Umbilical cord (tissue), 2 donors: ENCODE data around the gene CNKSR1. TPM values are rescaled to one million over a fixed set of nuclear protein-coding genes. Genes with fewer than 3 reads are reported as not detected.

ENCODE experiments used
- DNase-seq: peaks from one replicate; pipeline ENCODE4 v3.0.0-alpha.2; 2015; ENCODE audit warnings: low spot score
- total RNA-seq: library from RNA; depleted of rRNA; stranded (reverse); fragments of >200 nt; gene quantifications from one replicate; pipeline ENCODE4 v1.2.3, GENCODE V29; 2014; ENCODE audit warnings: low replicate concordance; ENCODE audit not compliant: insufficient read depth

The CNKSR1 gene
- total RNA-seq, 1 donor from 2014 or later = not detected

GRCh38 chr1:26184086-26184485 lies 6.8 kb downstream of the CNKSR1 start:
- DNase-seq = no peak

- no peak for DNase-seq
Measured at GRCh38 chr1:26184883-26185282, 7.6 kb downstream of the CNKSR1 start.

- no peak for DNase-seq
Measured at GRCh38 chr1:26187882-26188281, 10.6 kb downstream of the CNKSR1 start.

- no peak for DNase-seq
Measured at GRCh38 chr1:26188477-26188876, 11.2 kb downstream of the CNKSR1 start.

DNA sequence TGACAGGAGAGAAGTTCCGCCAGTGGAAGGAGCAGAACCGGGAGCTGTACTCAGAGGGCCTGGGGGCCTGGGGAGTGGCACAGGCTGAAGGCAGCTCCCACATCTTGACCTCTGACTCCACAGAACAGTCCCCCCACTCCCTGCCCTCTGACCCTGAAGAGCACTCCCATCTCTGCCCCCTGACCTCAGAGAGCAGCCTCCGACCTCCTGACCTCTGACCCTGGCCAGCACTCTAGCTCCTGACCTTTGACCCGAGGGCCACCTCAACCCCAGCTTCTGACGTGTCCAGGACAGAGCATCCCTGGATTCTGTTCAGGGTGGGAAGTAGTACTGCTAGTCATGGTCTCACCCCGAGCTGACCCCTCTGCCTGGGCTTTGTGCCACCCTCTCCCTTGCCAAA lies 12.0 kb downstream of the CNKSR1 start:
- DNase-seq = no peak

- DNase-seq = no peak
Measured at GRCh38 chr1:26189751-26190275, 12.5 kb downstream of the CNKSR1 start.

DNA sequence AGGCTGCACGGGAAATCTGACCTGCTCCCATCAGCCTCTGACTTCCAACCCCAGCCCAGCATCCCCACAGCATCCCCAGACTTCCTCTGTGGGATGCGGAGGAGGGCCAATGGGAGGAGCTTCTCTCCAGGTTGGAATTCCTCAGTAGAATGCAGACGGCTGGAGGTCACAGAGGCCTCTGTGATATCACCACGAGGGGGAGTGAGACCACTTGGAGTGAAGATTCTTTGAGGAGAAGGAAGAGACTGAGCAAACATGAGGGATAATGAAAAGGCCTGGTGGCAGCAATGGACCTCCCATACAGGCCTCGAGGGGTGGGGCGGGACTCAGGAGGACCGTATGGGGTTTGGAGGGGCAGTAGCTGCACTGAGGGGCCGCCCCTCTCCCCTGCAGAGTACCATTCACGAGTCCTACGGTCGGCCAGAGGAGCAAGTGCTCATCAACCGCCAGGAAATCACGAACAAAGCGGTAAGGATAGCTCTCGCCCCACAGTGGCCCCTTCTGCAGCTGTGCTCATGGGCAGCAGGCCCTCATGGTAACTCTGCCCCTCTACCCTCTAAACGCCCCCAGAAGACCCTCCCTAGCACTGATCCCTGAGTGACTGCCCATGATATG lies 13.2 kb downstream of the CNKSR1 start, which contains the start of gene CATSPER4:
CATSPER4 (plus strand) TSS at position 230 of the 615 bp plus-strand sequence; CDS start at position 256, 26 bp downstream.
- DNase-seq = peak; percentile 41

DNA sequence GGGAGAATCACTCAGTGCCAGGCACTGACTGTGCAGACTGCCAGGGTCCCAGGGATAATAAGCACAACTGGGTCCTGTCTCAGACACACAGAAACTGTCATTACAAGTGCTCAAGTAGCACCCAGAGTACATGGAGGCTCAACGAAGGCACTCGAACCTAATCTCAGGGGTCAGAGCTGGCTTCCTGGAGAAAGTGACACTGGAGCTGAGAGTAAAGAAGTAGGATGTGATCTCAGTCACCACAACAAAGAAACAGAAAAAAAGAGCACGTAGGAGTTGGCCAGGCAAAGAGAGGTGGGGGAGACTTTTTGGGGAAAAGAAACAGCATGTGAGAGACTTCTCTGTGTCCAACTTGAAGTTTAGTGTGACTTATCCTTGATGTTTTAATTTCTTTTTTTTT lies 14.4 kb downstream of the CNKSR1 start:
- DNase-seq = no peak

DNA sequence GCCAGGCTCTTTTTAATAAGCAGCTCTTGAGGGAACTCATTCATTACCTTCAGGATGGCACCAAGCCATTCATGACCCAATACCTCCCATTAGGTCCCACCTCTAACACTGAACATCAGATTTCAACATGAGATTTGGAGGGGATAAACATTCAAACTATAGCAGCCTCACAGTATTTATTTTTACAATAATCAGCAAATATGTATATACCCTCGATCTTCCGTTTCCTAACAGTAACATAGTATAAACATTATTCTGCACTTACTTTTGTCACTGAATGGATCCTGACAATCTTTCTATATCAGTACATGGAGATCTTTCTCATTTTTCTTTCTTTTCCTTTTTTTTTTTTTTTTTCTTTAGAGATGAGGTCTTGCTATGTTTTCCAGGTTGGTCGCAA lies 18.5 kb downstream of the CNKSR1 start:
- no peak for DNase-seq

- no peak for DNase-seq
Measured at GRCh38 chr1:26197301-26197700, 20.0 kb downstream of the CNKSR1 start.

DNA sequence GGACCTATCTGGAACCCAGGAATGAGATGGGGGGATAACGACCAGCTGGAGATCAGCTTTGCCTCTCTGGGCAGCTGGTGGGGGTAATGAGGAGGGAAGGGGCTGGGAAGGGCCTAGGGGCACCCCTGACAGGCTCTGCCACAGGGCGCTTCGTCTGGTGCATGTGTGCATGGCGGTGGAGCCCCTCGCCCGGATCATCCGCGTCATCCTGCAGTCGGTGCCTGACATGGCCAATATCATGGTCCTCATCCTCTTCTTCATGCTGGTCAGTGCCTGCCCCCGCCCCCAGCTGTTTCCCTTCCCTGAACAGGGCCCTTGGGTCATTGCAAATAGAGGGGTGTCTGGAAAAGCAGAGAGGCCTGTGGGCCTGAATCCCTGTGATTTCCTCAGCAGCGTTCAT lies 20.5 kb downstream of the CNKSR1 start:
- DNase-seq = no peak

DNA sequence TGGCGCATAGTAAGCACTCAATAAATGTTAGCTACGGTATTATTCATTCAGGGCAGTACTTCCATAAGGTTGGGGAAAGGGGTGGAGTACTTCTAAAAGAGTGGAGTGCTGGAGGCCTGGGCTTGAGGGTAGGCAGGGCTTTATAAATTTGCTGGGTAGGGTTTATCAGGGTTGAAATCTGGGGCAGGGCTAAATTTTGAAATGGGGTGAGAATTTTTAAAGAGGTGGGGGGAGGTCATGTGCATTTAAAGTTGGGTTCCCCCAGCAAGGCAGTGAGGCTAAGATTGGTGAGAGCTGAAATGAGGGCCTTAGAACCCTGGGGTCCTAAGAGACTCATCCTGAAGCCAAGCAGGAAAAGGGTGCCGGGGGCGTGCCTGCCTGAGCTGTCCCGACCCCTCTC lies 23.1 kb downstream of the CNKSR1 start:
- no peak for DNase-seq

DNA sequence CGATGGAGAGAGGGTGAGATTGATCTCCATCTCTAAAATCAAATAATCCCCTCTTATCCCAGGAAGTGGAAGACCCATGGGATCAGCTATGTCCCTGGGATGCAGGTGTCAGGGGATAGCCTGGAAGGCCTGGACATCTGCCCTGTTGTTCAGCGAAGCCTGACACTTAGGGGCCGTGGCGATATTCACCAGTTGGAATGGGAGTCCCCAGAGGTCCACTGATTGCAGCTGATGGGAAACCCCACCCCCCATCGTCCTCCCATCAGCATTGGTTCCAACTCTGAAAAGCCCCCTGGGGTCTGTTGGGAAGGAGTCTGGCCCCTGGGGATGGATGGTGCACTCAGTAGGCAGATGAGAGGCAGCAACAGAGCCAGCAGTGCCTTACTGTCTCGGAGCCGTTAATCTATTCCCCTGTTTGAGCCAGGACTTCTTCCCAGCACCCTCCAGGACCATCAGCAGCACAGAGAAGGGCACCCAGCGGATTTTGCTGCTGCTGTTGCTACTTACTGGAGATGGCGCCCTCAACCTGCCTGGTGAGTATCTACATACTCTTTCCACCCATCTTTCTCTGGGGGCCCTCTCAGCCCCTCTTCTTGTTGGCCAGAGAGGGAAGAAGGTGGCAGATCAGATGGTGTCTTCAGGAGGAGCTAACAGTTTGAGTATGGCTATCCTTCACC lies 26.5 kb downstream of the CNKSR1 start:
- no peak for DNase-seq

GRCh38 chr1:26210147-26210870 lies 33.0 kb downstream of the CNKSR1 start:
- DNase-seq = no peak

DNA sequence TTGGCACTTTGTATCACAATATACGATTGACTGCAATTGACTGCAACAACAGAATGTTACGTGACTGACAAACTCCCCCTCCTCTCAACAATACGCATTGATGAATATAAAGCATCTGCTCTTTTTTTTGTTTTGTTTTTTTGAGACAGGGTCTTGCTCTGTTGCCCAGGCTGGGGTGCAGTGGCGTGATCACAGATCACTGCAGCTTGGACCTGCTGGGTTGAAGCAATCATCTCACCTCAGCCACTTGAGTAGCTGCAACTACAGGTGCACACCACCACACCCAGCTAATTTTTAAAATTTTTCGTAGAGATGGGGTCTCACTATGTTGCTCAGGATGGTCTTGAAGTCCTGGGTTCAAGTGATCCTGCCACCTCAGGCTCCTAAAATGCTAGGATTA lies 35.4 kb downstream of the CNKSR1 start:
- DNase-seq = no peak

DNA sequence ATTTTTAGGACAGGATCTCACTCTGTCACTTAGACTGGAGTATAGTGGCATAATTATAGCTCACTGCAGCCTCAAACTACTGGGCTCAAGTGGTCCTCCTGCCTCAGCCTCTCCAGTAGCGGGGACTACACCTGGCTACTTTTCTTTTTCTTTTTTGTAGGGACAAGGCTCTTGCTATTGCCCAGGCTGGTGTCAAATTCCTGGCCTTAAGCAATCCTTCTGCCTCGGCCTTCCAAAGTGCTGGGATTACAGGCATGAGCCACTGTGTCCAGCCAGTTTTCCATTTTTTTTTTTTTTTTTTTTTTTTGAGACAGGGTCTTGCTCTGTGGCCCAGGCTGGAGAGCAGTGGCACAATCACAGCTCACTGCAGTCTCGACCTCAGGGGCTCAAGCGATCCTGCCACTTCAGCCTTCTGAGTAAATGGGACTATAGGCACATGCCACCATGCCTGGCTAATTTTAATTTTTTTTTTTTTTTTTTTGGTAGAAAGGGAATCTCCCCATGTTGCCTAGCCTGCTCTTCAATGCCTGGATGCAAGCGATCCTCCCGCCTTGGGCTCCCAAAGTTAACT lies 36.1 kb downstream of the CNKSR1 start:
- no peak for DNase-seq

DNA sequence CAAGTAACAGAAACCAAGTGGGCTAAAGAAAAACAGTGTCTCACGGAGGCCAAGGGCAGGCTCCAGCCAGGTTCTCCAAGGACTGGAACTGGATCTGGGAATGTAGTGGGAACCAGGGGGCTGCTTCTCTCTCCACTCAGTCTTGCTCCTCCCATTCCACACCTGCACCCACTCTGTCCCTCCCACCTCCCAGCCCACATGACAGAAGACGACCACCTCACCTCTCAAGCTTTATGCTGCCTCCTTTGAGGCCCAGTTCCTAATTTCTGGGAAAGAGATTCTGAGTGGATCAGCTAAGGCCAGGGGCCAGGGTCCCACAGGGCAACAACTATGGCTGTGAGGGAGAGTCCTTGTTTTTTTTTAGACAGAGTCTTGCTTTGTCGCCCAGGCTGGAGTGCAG lies 38.0 kb downstream of the CNKSR1 start:
- DNase-seq = no peak

DNA sequence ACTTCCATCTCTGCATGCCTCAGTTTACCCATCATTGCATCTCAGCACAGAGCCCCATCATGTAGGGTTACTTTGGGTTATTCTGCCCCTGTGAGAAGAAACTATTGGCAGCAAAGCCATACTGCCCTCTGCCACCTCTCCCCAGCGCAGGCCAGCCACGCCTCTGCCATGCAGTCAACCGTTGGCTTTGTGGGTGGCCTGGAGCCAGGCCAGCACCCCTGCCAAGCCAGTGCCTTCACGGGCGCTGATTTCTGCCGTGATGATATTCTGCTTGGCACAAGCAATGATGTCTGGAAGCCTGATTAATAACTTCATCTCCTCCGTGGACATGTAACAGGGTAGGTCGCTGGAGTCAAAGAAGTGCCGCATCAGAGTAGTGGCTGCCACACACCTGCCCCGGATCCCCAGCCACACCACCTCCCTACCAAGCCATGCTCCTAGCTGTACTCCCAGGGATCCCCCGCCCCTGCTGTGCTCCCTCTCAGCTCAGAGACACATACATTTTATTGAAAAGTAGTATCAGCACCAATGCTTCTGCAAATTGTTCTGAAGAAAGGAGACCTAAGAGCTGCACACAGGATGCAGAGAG lies 41.7 kb downstream of the CNKSR1 start:
- DNase-seq = no peak

DNA sequence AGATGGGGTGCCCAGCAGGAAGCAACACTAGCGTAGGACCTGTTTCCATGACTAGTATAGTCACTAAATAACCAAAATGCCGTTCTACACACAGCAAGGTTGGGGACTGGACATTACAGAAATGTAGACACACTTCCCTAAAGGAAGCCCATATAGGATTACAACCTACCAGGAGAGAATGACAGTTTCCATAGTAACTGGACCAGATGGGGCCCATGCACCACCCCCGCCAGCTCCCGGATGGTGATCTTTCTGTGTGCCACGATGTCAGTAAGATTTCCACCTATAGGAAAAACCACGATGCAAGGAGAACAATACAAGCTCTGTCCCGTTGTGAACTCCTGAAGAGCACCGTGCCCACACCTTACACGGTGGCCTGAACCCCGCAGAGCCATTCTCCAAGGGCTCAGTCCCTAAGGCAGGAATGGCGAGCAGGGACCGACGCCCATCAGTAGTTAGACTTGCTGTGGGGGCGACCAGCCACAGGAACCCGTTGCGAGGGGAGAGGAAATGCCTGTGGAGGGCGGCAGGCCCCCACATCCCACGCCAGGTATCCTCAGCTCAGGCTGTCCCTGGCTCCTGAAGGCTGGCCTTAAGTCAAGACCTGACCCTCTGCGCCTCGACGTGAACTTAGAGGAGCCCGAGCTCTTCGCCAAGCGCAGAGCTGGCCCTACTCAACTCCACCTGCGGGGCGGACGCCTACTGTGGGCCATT lies 43.1 kb downstream of the CNKSR1 start:
- DNase-seq = no peak

GRCh38 chr1:26221094-26221493 lies 43.8 kb downstream of the CNKSR1 start:
- no peak for DNase-seq

DNA sequence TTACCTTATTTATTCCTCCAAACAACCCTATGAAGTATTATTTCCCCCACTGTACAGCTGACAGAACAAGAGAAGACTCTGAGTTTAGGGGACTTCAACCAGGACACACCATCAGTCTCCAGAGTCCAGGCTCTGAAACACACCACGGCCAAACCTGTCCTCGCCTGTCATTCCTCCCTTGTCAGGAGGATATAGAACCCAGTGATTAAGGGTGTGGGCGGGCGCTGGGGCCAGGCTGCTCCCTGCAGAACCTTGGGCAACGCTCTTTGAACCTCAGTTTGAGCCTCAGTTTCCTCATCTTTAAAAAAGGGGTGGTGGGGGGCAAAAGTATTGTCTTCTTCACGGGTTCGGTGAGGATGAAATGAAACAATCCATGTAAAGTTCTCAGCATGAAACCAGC lies 47.3 kb downstream of the CNKSR1 start:
- DNase-seq = no peak
